ENCODE results near the gene GRID2.

GRID2 gene

DNA sequence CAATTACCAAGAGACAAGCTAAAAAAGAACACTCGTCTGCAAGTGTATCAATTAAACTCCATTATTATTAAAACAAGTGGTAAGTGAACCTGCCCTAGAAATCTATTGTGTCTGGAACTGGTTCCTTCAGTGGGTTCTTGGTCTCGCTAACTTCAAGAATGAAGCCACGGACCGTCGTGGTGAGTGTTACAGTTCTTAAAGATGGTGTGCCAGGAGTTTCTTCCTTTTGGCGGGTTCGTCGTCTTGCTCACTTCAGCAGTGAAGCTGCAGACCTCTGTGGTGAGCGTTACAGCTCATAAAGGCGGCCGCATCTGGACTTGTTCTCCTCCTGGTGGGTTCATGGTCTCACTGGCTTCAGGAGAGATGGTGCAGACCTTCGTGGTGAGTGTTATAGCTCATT, 231.8 kb downstream of the GRID2 start:
- DNase-seq = no peak

DNA sequence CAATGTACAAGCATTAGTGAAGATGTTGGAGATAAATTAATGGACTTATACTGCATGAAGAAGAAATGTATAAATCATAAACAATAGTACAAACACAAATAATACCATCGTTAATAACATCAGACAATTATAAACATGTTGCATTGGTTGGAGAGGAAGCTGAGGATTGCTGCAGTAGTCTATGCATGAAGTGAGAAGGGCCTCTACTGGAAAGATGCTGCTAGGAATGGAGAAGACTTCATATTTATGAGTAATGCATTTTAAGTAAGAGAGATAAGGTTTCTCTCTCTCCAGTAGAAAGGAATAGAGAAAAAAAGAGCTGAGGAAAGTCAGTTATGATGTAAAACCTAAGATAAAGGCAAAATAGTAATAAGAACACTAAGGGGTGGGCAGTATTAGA, 247.8 kb downstream of the GRID2 start:
- DNase-seq = no peak

DNA sequence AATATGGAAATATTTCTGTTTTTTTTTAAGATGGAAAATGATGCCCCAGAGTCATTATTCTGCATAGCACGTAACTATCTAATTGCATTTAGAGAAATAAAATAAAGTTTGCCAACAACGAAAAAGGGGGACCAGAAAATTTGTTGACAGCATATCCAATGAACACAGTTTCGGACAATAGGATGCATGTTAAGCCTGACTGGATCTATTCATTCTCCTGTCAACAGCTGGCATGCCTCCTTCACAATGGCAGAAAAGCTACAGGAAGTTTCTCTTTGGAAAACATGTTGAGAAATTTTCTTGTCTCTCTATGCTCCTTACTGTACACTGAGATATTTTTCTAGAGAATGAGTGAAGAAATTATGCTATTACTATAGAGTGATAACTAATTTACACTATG, 262.5 kb downstream of the GRID2 start:
- no peak for DNase-seq

DNA sequence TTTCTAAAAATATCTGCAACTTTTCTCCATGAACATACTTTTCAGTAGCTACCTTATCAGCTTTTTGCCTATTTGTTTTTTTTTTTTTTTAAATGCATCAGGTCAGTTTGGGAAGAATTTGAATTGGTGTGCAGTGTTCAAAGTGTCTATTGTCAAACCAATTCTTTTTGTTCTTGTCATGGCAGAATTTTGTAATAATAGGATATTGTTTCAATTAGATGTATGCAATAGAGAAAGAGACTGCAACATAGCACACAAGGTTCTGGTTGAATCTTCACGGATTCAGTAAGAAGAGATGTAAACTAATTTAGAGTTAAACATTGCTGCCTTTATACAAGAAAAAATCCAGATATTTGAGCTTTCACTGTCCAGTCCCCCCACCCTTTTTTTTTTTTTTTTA, 277.1 kb downstream of the GRID2 start:
- no peak for DNase-seq

DNA sequence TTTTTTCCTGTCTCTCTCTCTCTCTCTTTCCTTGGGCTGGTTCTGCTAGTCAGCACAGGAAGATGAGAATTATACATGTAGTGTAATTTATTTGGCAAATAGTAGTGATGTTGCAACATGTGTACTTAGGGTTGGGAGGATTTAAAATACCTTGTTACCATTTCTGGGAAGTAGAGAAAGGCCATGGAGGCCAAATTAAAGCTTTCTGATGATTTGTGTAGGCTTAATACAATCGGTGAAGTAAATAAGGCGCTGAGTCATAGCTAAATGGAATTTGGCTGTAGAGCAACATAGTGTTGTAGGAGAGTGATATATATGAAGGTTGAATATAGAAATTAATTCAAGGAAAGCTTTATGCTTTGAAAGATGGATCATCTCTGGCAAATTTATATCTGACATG, 295.3 kb downstream of the GRID2 start:
- no peak for DNase-seq

DNA sequence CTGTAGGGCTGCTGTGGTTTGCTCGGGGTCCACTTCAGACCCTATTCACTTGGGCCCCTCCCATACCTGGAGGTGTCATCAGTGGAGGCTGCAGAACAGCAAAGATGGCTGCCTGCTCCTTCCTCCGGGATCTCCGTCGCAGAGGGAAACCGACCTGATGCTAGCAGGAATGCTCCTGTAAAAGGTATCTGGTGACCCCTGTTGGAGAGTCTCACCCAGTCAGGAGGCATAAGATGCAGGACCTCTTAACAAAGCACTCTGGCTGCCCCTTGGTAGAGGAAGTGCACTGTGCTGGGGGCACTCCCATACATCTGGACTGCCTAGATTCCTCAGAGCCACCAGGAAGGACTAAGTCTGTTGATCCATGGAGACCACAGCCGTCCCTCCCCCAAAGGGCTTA, 296.9 kb downstream of the GRID2 start:
- no peak for DNase-seq

- no peak for DNase-seq
These were observed 302.5 kb downstream of the GRID2 start for GRCh38 chr4:92606227-92606626.

GRCh38 chr4:92615049-92615448, 311.3 kb downstream of the GRID2 start:
- DNase-seq = no peak

- DNase-seq = no peak
These were observed 315.2 kb downstream of the GRID2 start for GRCh38 chr4:92618968-92619367.

DNA sequence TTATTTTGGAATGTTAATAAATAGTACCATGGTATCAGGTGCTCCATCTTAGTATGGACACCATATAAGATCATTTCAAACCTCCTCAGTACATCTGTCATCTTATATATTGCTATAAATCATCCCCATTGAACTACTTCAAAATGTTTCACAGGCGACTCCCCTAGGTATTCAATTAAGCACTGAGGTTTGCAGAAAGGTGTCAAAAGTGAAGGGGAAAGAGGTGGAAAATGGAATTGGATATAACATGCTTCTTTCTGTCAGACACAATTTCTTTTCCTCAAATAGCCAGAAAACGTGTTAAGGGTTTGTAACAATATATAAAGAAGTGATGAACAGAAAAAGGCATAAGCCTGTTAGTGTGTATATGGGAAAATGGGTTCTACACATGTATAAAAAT, 325.5 kb downstream of the GRID2 start:
- DNase-seq = no peak

DNA sequence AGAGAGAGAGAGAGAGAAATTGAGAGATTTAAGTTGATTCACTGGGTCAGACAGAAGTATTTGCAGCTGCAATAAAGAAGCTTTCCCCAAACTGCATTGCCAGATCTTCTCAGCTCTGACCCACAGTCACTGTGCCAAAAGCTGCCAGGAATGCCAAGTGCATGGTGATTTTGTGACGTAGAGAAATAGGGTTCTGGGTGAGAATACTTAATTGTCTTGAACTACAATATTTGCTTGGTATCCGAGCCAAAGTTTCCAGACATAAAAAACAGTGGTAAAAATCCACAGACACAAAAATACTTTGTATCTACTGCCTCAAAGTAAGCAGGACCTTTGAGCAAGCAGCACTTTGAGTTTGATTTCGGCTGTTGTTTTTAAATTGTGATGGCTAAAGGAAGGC, 331.1 kb downstream of the GRID2 start:
- DNase-seq = no peak

- no peak for DNase-seq
These were observed 332.5 kb downstream of the GRID2 start for GRCh38 chr4:92636038-92636806.

DNA sequence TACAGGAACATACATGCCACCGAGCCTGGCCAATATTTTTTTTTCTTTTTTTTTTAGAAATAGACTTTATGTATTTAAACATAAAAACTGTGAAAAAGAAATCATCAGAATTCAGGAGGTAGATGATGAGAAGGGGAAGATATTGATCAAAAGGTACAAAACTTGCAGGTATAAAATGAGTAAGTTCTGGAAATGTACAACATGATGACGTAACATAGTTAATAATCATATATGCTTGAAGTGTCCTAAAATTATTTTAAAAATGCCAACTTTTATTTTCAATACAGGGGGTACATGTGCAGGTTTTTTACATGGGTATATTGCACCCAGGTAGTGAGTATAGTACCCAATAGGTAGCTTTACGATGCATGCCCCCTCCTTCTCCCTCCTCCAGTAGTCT, 337.6 kb downstream of the GRID2 start:
- DNase-seq = no peak

DNA sequence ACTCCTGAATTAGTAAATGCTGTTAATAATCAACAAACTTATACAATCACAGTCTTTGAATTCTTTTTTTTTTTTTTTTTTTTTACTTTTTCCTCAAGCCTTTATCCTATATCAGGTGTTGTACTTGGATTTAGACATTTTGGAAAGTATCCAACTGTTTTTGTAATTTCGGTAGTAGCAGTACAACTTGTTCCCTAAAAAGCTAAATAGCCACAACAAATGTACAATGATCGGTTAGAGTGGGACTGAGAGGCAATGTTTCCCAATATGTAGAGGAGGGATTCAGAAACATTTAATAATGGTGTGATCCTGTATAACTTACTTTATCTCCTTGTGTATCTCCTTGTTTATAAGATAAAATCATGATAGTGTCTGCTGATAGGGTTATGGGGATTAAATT, 343.1 kb downstream of the GRID2 start:
- DNase-seq = no peak

- no peak for DNase-seq
These were observed 347.8 kb downstream of the GRID2 start for GRCh38 chr4:92651536-92651935.

DNA sequence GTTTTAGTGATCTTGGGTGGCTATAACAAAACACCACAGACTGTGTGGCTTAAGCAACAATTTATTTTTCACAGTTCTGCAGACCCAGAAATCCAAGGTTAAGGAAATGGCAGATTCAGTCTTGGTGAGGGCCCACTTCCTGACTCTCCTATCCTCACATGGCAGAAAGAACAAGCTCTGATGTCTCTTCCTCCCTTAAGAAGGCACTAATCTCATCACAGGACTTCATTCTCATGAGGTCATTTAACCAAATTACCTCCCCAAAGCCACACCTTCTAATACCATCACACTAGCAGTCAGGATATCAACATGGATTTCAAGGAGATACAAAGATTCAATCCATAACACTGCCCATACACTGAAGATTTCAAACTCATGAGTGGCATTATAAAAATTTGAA, 350.3 kb downstream of the GRID2 start:
- DNase-seq = no peak

DNA sequence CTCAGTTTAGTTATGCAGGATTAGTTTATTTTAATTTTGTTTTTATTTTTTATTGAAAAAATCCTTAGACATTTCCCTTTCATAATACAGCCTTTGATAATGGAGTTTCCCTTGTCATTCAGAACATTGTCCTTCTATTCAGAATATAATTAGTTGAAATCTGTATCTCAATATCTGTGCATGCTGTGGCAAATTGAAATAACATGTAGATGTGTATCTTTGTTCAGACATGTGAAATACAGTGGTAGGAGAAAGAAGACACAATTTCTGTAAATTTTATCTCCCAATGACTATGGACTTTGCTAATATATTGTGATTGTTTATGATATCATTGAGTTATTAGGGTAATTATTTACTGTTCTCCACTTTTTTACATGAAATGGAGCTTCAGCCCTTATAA, 353.9 kb downstream of the GRID2 start:
- no peak for DNase-seq

GRCh38 chr4:92658318-92658717, 354.6 kb downstream of the GRID2 start:
- no peak for DNase-seq

DNA sequence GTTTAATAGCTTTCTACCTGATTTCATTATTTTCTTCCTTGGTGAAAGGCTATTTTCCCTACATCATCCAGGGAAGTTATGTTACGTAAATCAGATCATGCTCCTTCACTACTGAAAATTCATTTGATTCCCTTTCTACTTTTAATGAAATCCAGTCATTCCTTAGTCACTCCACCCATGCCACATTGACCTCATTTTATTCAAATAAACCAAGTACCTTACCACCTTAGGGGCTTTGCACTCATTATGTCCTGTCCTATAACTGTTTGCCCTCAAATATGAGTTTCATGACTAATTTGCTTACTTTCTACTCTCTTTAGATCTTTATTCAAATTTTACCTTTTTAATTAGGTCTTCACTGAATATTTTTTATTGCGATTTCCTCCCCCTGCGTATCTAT, 374.0 kb downstream of the GRID2 start:
- no peak for DNase-seq

GRCh38 chr4:92678292-92678691, 374.5 kb downstream of the GRID2 start:
- DNase-seq = no peak

DNA sequence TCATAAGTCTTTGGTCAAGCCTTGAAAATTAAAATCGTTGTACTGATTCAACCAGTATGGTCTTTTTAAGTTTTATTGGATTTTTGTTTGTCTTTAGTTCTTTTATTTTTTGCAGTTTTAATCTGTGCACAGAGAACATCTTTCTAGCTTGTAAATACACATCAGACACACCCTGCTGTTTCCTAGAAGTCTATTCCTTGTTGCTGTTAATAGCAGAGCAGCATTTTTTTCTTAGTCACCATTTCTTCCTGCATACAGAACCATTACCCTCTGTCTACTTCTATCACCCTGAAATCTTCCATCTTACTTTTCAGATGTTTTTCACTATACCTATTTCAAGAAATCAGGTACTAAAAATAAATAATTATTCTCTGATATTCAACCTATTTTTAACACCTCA, 375.4 kb downstream of the GRID2 start:
- no peak for DNase-seq

DNA sequence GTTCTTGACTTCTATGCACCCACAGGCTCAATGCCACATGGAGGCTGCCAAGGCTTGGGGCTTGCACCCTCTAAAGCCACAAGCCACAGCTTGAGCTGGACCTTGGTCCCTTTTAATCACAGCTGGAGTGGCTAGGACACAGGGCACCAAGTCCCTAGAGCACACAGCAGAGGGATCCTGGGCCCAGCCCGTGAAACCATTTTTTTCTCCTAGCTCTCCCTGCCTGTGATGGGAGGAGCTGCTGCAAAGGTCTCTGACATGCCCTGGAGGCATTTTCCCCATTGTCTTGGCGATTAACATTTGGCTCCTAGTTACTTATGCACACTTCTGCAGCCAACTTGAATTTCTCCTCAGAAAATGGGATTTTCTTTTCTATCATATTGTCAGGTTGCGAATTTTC, 410.9 kb downstream of the GRID2 start:
- DNase-seq = no peak

DNA sequence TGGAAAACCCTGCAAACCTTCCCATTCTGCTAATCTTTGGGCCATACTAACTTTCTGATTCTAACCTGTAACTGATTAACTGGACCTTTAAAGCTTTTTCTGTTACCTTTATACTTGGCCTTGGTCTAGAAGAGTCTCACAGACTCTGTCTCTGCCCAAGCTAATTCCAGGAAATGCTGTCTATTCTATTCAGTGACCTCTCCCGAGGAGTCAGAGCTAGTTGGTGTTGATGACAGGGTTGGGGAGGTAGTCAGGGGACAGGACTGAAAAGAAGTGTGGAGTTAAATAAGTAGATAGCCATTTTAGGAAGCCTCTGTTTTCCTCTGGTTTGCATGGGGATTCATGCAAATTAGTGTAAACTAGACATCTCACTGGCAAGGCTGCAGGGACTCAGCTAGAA, 429.5 kb downstream of the GRID2 start:
- no peak for DNase-seq

DNA sequence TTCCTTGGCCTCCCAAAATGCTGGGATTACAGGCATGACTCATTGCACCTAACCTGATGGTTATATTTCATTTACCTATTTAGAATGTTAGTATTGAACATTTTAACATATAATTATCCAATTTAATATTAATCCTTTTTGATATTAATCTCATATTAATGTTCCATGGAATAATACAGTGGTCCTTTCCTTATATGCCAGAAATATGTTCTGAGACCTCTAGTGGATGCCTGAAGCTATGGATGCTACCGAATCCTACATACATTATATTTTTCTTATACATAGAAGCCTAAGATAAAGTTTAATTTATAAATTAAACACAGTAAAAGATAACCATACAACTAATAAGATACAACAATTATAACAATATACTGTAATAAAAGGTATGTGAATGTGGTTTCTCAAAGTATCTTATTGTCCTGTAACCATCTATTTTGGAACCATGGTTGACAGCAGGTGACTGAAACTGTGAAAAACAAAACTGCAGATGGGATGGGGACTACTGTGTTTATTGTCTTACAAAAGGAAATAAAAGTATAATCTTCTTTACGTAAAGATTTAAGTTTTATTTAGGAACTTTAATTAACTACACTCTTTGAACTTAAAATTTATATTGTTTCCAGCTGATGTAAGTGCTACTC, 431.4 kb downstream of the GRID2 start:
- DNase-seq = peak in 1 of 2 experiments; percentile 3

DNA sequence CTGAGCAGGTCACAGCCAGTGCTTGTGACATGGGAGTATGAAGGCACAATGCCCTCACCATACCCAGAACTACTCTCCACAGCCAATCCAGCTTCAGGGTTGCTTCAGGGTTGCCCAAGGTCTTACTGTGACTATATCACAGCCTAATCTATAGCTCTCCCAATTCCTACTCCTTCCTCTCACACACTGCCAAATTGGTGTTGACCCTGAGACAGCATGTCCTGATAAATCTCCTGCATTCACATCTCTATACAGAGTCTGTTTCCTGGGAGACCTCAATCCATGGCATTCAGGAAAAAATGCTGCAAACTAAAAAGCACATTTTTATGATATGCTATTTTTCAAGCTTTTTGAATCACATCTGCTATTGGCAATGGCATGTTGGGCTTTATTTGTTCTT, 456.7 kb downstream of the GRID2 start:
- no peak for DNase-seq

All from Kasumi-1 (cell line).